CD4-positive, alpha-beta T cell treated with Interferon alpha-2 for 1 hour (primary cell): Measurements from ENCODE around the gene TAF8.
A peak's percentile ranks its signal among the peaks of the same experiment; 100 is the strongest.

Source experiments
- DNase-seq, 2 donors: peaks; one replicate each; pipeline ENCODE4 v3.0.0-alpha.2; 2020 to 2022

TAF8 gene

DNA sequence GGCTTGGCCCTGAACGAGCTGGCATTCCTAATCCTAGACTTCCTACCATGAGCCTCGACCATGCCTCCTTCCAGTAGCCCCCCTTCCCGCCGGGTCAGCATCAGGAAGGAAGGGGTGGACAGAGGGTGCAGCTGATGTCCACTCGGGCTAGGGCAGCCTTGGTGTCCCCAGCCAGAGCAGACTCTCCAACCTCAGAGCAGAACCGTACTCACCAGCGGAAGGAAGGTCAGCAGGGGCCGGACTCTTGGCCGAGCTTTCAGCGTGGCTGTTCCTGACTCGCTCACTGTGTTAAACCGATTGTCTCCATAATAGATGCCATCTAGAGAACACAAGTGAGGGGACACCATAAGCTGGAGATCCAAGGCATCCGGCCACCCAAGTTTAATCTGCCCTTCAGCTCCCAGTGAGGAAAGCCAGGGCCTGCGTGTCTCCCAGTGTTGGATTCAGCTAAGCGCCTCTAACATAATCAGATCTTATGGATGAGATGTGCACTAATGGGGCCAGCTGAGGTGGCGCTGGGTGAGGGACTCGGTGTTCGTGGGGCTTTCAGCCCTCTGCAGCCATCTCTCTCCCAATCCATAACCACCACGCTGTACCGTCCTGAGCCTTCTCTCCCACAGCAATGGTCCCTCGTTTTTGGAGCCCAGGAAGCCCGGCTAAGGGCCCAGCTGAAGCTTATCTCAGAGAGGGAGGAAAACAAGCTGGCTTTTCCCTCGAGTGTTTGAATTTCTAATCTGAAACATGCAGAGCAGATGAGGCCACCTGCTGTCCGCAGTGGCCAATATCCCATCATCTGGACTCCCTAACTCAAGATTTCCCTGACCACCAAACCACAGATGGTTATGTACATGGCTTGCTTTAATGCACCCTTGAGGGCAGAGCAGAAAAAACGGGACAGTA, 78.4 kb downstream of the TAF8 start:
- DNase-seq: no peak

DNA sequence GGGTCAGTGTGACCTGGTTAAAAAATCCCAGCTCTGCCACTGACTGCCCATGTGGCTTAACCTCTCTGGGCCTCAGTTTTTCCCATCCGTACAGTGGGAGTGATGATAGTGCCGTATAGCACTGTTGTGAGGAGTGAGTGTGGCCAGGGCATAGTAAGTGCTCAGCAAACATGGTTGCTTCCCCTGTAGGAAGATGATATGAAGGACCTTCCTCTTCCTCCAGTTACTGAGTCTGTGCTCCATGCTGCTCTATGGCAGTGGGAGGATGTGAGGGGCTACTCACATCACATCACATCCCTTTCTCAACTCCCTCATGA, 79.0 kb downstream of the TAF8 start:
- no peak for DNase-seq

DNA sequence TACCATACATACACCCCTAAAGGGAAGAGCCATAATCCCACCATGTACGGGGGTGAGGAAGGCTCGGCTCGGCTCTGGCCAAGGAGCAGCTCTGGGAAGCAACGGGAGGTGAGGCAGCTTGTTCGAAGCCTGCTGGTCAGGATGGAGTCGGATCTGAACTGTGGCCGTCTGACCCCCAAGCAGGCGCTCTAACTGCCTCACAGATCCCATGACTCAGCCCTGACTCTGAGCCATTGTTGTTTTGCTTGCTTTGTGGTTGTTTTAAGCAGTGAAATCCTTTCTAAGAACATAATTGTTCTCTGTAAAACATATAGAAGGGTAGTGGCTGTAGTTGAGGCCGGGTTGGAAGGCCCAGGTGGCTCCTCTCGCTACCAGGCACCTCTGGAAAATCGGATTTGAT, 81.2 kb downstream of the TAF8 start:
- DNase-seq: no peak

DNA sequence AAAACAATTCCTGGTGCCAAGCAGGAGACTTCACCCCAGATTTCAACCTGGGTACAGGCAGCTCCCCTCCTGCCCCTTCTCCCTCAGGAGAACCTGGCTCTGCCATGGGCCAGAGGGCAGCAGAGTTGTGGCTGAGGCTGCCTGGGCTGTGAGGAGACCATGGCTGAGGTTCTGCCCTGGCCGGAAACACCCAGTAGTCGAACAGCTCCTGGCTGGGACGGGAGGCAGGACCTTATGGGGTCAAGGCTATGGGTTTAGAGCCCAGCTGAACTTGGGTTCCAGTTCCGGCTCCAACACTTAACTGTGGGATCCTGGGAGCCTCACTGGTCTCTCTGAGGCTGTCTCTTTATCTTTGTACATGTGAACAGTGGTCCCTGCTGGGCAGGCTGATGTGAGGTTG, 83.6 kb downstream of the TAF8 start:
- no peak for DNase-seq

DNA sequence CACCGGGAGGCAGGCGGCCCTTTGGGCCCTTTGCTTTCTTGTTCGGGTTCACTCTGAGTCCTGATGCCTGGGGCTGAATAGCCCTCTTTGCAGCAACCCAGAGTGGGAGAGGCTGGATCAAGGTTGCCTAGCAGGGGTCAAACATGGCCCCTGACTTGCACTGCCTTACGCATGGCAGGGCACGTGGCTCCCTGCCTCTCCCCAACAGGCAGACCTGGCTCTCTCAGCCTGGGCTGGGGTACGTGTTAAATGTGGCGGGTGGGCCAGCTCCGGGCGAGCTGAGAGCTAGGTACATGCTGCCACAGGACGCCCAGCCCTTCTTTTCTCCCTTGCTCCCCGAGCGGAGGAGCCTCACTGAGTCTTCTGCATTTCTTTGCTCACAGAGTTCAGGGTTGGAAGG, 84.8 kb downstream of the TAF8 start:
- no peak for DNase-seq

- DNase-seq: no peak
Measured at GRCh38 chr6:42135722-42136121, 85.4 kb downstream of the TAF8 start.

GRCh38 chr6:42136508-42137193, 86.3 kb downstream of the TAF8 start:
- peak in 1 of 2 donors; percentile 15 for DNase-seq
